LNCAP (cell line): ENCODE measurements around the gene EDARADD.

Source experiments
- TF ChIP-seq, protein P1 (sequence below): fragments of 450-650 bp; IDR thresholded peaks from 2 replicates; pipeline ENCODE4 v1.5.1; 2017; ENCODE audit warnings: mild to moderate bottlenecking

Gene EDARADD

DNA sequence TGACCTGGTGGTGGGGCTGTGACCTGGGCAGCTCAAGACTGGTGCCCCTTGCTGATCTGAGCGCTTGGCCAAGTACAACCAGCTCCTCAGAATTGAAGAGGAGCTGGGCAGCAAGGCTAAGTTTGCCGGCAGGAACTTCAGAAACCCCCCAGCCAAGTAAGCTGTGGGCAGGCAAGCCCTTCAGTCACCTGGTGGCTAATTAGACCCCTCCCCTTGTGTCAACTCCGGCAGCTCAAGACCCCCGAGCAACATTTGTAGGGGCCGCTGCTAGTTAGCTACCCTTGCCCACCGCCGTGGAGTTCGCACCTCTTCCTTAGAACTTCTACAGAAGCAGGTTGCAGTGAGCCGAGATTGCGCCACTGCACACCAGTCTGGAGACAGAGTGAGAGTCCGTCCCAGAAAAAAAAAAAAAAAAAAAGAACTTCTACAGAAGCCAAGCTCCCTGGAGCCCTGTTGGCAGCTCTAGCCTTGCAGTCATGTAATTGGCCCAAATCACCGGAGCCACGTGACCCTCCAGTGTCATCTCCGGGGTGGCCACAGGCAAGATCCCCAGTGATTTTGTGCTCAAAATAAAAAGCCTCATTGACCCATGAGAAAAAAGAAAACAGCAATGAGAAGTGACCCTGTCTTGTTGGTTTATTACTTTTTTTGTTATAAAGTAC lies 90.4 kb downstream of the EDARADD start:
- TF ChIP-seq, protein P1, sequence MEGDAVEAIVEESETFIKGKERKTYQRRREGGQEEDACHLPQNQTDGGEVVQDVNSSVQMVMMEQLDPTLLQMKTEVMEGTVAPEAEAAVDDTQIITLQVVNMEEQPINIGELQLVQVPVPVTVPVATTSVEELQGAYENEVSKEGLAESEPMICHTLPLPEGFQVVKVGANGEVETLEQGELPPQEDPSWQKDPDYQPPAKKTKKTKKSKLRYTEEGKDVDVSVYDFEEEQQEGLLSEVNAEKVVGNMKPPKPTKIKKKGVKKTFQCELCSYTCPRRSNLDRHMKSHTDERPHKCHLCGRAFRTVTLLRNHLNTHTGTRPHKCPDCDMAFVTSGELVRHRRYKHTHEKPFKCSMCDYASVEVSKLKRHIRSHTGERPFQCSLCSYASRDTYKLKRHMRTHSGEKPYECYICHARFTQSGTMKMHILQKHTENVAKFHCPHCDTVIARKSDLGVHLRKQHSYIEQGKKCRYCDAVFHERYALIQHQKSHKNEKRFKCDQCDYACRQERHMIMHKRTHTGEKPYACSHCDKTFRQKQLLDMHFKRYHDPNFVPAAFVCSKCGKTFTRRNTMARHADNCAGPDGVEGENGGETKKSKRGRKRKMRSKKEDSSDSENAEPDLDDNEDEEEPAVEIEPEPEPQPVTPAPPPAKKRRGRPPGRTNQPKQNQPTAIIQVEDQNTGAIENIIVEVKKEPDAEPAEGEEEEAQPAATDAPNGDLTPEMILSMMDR = no peak

DNA sequence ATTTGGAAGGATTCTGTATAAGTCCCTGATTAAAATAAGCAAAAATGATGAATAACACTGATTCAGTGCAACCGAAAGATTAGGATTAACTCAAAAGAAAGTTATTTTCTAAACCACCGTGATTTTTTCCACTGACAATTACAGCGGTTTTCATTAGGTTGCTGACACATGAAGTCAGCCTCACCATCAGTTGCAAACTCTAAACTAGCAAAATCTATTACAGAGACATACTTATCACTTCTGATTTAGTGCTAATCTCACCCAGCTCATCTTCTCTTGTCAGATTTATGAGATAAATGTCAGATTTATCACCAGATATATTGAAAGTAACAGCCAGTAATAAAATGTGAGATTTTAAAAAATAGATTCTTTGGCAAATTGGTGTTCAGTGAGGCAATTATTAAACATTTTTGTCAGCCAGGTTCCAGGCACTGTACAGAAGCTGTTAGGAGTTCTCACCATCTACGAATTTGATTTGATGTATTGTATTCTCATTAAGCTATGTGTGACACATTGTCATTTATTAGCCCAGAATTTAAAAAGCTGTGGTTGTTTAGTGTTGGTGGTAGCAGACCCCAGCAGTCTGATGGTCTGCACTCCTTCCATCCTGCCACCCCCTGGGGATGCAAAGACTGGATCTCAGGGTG lies 92.4 kb downstream of the EDARADD start:
- TF ChIP-seq, protein P1 = no peak

DNA sequence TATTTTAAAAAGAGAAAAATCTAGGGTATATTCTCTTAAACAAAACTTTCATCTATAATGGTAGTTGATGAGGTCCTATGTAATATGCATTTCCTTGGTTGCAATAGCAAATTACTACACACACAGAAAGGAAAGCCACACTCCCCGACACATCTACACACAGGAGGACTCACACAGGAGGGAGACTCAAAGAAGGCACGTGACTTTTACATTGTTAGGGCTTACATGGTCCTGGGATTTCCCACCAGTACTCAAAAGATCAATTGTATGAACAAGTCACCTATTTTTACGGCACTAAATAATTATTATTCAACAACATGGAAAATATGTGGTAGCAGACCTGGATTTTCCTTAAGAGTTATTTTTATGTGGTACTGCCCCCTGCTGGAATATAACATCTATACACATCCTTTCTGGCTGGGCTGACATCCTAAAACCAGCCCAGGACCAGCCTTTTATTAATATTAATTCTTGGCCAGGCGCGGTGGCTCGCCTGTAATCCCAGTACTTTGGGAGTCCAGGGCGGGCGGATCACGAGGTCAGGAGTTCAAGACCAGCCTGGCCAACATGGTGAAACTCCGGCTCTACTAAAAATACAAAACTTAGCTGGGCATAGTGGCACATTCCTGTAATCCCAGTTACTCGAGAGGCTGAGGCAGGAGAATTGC lies 95.8 kb downstream of the EDARADD start:
- TF ChIP-seq, protein P1 = peak; percentile 70

DNA sequence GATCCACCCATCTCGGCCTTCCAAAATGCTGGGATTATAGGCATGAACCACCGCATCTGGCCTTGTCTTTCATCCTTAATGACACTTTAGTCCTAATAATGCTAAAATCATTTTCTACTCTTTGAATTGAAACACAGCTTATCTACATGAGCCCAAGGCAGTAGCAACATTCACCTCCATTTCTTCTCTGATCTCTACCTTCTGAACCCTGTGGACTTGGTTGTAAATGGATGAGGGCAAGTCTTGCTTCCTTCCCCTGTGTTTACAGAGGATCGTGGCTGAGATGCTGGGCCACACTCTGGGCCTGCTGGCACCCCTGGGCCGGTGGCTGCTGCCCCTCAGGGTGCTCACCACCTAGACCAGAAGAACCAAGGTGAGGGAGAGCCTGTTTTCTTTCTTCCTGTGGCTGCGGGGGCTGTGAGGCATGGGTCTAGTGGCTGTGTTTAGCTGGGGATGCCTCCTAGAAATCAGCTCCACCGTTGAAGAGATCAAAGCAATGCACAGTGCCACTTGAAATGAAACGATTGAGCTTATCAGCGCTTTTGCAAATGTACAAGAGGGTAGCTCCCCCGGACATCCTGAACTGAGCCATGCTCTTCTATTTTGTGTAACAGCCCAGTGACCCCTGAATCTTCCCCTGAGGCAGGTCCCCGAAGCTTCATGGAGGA lies 97.5 kb downstream of the EDARADD start:
- TF ChIP-seq, protein P1 = no peak

DNA sequence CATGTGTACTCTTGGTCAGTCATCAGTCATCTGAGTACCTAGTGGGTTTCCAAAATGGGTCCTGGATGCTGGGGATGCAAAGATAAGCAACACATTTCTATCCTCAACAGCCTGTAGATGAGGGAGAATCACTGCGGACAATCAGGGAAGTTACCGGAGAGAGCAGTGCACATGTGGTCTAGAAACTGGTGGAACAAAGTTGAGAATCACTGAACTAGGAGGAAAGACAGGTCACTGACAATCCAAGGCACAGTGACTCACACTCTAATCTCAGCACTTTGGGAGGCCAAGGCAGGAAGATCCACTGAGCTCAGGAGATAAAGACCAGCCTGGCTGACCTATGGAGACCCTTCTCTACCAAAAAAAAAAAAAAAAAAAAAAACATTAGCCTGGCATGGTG lies 98.3 kb downstream of the EDARADD start:
- TF ChIP-seq, protein P1 = no peak

DNA sequence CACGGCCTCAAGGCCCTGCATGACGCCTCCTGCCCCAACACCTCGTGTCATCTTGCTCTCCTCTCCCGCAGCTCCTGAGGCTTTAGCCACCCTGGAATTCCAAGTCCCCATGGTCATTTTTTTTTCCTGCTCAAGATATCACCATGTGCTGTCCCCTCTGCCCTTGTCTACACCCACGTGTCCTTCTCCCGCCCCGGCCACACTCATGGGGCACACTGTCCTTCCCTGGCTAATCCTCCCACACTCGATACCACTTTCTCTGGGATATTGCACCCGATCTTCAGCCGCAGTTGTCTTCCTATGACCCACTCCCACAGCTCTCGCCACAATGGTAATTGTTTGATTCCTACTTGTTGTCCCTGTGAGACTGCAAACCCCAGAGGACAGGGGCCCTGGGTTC lies 100.0 kb downstream of the EDARADD start:
- TF ChIP-seq, protein P1 = no peak

DNA sequence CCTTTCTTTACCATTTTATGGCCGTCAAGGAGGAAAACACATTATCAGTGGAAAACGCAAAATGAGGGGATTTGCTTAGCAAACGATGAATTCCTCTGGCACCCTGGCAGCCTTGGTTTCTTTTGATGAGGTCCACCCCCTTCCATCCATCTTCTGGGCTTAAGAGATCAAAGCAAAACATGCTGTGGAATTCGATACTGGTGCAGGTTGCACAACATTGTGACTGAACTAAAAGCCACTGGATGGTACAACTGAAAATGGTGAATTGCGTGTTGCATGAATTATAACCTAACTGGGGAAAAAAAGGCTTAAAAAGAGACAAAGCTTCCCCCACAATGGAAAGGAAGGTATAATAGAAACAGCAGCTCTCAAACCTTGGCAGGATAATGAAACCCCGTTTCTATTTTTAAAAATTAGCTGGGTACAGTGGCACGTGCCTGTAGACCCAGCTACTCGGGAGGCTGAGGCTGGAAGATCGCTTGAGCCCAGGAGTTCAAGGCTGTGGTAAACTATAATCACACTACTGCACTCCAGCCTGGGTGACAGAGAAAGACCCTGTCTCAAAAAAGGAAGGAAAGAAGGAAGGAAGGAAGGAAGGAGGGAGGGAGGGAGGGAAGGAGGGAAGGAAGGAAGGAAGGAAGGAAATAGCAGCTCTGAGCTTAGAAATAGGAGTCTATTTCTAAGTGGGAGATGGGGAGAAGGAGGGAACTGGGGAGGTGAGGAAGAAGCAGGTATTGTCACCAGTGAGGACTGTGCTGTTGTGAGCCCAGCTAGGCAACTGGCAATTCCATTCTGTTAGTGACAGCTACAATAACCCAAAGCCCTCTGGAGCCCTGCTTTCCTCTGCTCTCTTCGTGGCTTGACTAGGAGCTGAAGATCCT lies 100.7 kb downstream of the EDARADD start:
- TF ChIP-seq, protein P1 = no peak
